Kidney (tissue), 14 donors: ENCODE results near the gene CYGB. TPM values are rescaled to one million over a fixed set of nuclear protein-coding genes. Genes with fewer than 3 reads are reported as not detected.

ENCODE experiments used
- DNase-seq, 5 donors: peaks; one replicate each; pipeline ENCODE4 v3.0.0-alpha.2; 2013 to 2020
- FAIRE-seq: peaks from 2 replicates; lab custom pipeline; 2012; peaks lifted over from hg19 to GRCh38; lab: Jason Lieb, UNC
- H3K27ac ChIP-seq, 2 donors: one replicate each; pipeline ENCODE4 v1.7.0; 2013; ENCODE audit warnings: low read depth in 2 of 2, low read length in 2 of 2, inconsistent platforms in 1 of 2
- H3K27me3 ChIP-seq: one replicate; pipeline ENCODE4 v1.7.1; 2013; ENCODE audit warnings: low read length, inconsistent platforms; ENCODE audit not compliant: control insufficient read depth, insufficient read depth
- H3K36me3 ChIP-seq, 3 donors: one replicate each; pipeline versions ENCODE4 v1.7.0 to v1.7.1; 2013; ENCODE audit warnings: low read length in 3 of 3, control low read depth in 1 of 3, inconsistent platforms in 1 of 3; ENCODE audit not compliant: insufficient read depth in 3 of 3, control insufficient read depth in 2 of 3
- H3K4me1 ChIP-seq, 3 donors: one replicate each; pipeline versions ENCODE4 v1.7.0 to v1.7.1; 2013; ENCODE audit warnings: low read length in 3 of 3, inconsistent platforms in 1 of 3, low read depth in 1 of 3; ENCODE audit not compliant: control insufficient read depth in 2 of 3, insufficient read depth in 2 of 3
- H3K4me3 ChIP-seq, 3 donors: one replicate each; pipeline versions ENCODE4 v1.7.0 to v1.8.1; 2013; ENCODE audit warnings: low read length in 3 of 3, control low read depth in 1 of 3, inconsistent platforms in 1 of 3
- H3K9ac ChIP-seq, 3 donors: one replicate each; pipeline versions ENCODE4 v1.7.0 to v1.7.1; 2013; ENCODE audit warnings: low read length in 3 of 3, control low read depth in 1 of 3, inconsistent platforms in 1 of 3
- H3K9me3 ChIP-seq, 3 donors: one replicate each; pipeline versions ENCODE4 v1.7.0 to v1.7.1; 2013; ENCODE audit warnings: low read length in 3 of 3, control low read depth in 1 of 3, inconsistent platforms in 1 of 3; ENCODE audit not compliant: control insufficient read depth in 2 of 3, insufficient read depth in 1 of 3
- intact Hi-C: fragments of 100-400 bp; cut with DNase I; formaldehyde crosslinking; loops from one replicate; pipeline ENCODE4 v1.11.1; 2022
- polyA plus RNA-seq: library from polyadenylated mRNA; stranded (reverse); fragments of 350-450 nt; fragmentation: Illumina TruSeq; extraction: RNeasy Lipid Tissue Mini Kit (QIAGEN cat#74804); gene quantifications from one replicate; pipeline ENCODE4 v1.2.3, GENCODE V29; 2014; ENCODE audit warnings: low read depth, low replicate concordance; ENCODE audit not compliant: insufficient read depth
- total RNA-seq: library from RNA; stranded (reverse); fragmentation: NEBNext Ultra II Directional; extraction: Animal tissue kit (Norgen Biotek cat#: 25700); gene quantifications from one replicate; pipeline ENCODE4 v1.2.1, GENCODE V29; 2021
- TF ChIP-seq, protein P1 (sequence below): IDR thresholded peaks from 3 replicates; pipeline ENCODE4 v1.5.1; 2012; ENCODE audit warnings: mild to moderate bottlenecking, moderate library complexity, borderline replicate concordance; ENCODE audit not compliant: insufficient read depth; ENCODE audit errors: extremely low read depth
- donor health status: control.
- donor health status: control.
- donor health status: control.
- donor health status: control.
- donor health status: control.
- donor health status: DM: yes; HTN: yes; CAD: no.
- donor health status: Normal renal cell carcinoma (clear cell type).

Gene CYGB
- total and polyA plus RNA-seq, 2 donors from 2014 or later: 6.7 to 12.6 TPM

- H3K27me3 ChIP-seq: no peaks in the 10 kb centered on the region
- H3K4me3 ChIP-seq: no peak overlapping the region
- H3K36me3 ChIP-seq: peaks cover 0 to 2% (median 2%) of the 10 kb centered on the region in 3 donors
- H3K4me1 ChIP-seq: peaks cover 0 to 25% (median 18%) of the 10 kb centered on the region in 3 donors
- H3K9me3 ChIP-seq: no peaks in the 10 kb centered on the region
- peak in 1 of 5 donors; percentile 60 for DNase-seq
- TF ChIP-seq, protein P1, sequence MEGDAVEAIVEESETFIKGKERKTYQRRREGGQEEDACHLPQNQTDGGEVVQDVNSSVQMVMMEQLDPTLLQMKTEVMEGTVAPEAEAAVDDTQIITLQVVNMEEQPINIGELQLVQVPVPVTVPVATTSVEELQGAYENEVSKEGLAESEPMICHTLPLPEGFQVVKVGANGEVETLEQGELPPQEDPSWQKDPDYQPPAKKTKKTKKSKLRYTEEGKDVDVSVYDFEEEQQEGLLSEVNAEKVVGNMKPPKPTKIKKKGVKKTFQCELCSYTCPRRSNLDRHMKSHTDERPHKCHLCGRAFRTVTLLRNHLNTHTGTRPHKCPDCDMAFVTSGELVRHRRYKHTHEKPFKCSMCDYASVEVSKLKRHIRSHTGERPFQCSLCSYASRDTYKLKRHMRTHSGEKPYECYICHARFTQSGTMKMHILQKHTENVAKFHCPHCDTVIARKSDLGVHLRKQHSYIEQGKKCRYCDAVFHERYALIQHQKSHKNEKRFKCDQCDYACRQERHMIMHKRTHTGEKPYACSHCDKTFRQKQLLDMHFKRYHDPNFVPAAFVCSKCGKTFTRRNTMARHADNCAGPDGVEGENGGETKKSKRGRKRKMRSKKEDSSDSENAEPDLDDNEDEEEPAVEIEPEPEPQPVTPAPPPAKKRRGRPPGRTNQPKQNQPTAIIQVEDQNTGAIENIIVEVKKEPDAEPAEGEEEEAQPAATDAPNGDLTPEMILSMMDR: no peak
- peak overlapping the region in 1 of 2 donors; percentile 11 for H3K27ac ChIP-seq
- FAIRE-seq: no peak
- H3K9ac ChIP-seq: no peak overlapping the region
- intact Hi-C loops: no loop called here
These were observed 32.9 kb upstream of the CYGB start for GRCh38 chr17:76570457-76570856.

GRCh38 chr17:76569607-76570279 is 32.2 kb upstream of the CYGB start:
- peaks cover 2 to 9% (median 6%) of the 10 kb centered on the region in 3 donors for H3K36me3 ChIP-seq
- TF ChIP-seq, protein P1: no peak
- no peaks in the 10 kb centered on the region for H3K27me3 ChIP-seq
- intact Hi-C loops: no loop called here
- H3K9me3 ChIP-seq: no peaks in the 10 kb centered on the region
- H3K27ac ChIP-seq: peak overlapping the region in 1 of 2 donors; percentile 11
- DNase-seq (peak in 1 of 5 donors; percentile 92), FAIRE-seq (no peak)
- H3K4me1 ChIP-seq: peaks cover 0 to 25% (median 18%) of the 10 kb centered on the region in 3 donors
- no peak overlapping the region for H3K4me3 ChIP-seq
- no peak overlapping the region for H3K9ac ChIP-seq

- H3K9me3 ChIP-seq: no peaks in the 10 kb centered on the region
- no peaks in the 10 kb centered on the region for H3K27me3 ChIP-seq
- intact Hi-C loops: no loop called here
- no peak overlapping the region for H3K27ac ChIP-seq
- peaks cover 0 to 25% (median 18%) of the 10 kb centered on the region in 3 donors for H3K4me1 ChIP-seq
- no peak for DNase-seq
- TF ChIP-seq, protein P1: no peak
- no peak for FAIRE-seq
- no peak overlapping the region for H3K4me3 ChIP-seq
- peaks cover 2 to 11% (median 11%) of the 10 kb centered on the region in 3 donors for H3K36me3 ChIP-seq
- H3K9ac ChIP-seq: no peak overlapping the region
These were observed 31.3 kb upstream of the CYGB start for GRCh38 chr17:76568811-76569221.
